GM21786 (cell line): Measurements from ENCODE around the gene FAM111B.

Source experiments
- ATAC-seq: cut with Tn5 transposase; IDR thresholded peaks from one replicate; pipeline ENCODE4 v1.9.1; 2021; ENCODE audit not compliant: unreplicated experiment

FAM111B gene

GRCh38 chr11:59154610-59155009 lies 47.6 kb downstream of the FAM111B start:
- no peak for ATAC-seq

DNA sequence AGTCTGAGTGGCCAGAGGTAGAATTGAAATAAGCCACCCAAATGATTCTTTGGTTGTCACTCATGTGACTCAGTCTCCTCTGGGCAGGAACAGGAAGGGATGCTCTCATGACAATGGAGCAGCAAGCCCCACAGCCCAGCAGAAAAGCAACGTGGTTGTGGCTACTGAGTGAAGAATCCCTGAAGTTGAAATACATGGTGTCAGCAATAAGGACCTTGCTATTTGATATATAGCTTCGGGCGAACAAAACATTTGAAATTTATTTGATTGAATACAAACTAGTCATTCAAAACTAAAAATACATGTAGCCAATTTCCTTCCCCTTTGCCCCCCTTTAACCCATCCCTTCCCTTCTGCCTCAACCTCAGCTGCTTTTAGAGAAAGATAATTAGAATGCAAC lies 50.4 kb downstream of the FAM111B start:
- ATAC-seq, result no peak

DNA sequence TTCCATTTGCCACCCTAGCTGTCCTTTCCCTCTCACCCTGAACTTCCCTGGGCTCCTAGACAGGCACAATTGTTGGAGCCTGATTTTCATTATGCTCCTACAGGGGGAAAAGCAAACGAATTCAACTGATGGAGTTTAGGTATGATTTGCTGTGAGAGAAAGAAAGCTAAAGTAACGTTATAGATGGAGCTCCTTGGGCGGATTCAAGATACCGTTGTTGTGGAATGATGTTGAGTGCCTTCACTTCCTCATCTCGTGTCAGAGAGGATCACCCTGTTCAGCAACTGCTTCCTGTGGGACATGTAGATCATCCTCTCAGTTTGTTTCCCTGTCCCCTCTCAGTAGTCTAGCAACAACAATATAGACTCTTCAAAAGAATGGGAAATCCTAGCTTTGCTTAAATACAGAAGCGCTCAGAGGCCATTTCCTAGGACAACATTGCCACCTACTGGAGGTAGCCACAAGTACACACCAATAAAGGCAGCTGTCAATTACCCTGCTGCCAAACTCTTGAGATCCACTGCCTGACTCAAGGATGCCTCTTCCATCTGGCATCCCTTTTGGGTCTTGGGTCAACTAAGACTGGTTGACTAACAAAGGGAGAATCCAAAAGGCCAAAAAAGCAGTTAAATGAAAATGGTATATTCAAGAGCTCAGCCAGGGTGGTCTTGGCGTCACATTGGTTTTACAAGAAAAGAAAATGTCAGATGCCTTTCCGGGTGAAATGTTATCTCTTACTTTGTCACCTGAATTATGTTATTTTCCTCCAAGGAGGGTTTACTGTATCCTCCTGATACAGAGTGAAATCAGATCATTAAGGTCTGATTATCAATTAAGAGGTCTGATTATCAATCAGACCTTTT lies 51.4 kb downstream of the FAM111B start:
- peak; percentile 89 for ATAC-seq

GRCh38 chr11:59164028-59164427 lies 57.0 kb downstream of the FAM111B start:
- ATAC-seq, result no peak

GRCh38 chr11:59171508-59172322 lies 64.7 kb downstream of the FAM111B start, which contains the start of gene DTX4:
DTX4 (plus strand) TSS chr11:59172132; CDS start chr11:59172596, 464 bp downstream.
- ATAC-seq, result peak; percentile 67

DNA sequence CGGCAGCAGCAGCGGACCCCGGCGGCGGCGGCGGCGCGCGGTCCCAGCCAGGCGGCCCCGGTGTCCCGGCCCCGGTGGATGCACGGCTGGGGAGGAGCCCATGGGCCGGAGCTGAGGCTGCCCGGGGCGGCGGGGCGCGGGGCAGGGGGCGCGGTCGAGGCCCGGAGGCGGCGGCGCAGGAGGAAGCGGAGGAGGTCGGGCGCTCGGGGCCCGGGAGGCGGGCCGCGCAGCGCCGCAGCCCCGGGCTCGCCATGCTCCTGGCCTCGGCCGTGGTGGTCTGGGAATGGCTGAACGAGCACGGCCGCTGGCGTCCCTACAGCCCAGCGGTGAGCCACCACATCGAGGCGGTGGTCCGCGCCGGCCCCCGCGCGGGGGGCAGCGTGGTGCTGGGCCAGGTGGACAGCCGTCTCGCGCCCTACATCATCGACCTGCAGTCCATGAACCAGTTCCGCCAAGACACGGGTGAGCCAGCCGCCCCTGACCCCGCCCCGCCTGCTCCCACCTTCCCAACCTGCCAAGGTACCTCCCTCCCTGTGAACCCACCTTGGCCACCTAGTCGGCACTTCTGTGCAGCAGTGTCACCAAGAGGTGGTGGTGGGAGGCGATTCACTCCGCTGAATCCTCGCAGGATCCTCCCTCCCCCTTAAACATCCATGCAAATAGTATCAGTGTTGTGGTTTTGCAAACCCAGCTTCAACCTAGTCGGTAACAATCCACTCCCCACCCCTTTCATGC lies 65.5 kb downstream of the FAM111B start:
- peak; percentile 22 for ATAC-seq

- ATAC-seq, result peak; percentile 8
These were observed 66.3 kb downstream of the FAM111B start for GRCh38 chr11:59173080-59173963.

DNA sequence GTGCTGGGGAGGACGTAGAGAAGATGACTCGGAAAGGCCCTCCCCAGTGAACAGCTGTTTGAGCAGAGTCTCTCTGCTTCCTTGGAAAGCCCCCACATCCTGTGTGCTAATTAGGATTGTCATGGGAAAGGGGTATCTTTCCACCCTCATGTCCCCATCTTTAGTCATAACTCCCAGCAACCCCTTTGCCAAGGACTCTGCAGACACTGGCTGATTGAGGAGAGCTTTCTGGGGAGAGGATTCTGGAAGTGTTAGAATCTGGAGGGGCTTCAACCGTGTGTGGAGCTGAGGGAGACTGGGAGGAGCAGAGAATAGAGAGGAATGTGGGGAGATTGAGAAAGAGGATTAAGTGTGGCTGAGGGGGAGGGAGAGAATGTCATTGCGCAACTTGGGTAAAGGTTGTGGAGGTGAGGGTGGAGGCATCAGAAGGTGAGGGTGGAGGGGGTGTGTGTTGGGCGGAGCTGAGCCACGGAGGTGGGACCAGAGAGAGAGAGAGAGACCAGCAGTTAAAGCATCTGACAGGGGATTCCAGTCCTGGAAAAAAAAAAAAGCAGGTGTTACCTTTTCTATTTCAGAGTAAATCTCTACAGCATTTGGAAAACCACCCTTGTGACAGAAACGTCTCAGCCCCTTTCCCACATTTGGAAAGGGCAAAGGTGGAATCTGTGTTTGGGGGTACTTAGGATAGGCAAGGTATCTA lies 67.1 kb downstream of the FAM111B start:
- ATAC-seq, result no peak

GRCh38 chr11:59174664-59175033 lies 67.6 kb downstream of the FAM111B start:
- no peak for ATAC-seq

GRCh38 chr11:59175091-59175501 lies 68.1 kb downstream of the FAM111B start:
- no peak for ATAC-seq

DNA sequence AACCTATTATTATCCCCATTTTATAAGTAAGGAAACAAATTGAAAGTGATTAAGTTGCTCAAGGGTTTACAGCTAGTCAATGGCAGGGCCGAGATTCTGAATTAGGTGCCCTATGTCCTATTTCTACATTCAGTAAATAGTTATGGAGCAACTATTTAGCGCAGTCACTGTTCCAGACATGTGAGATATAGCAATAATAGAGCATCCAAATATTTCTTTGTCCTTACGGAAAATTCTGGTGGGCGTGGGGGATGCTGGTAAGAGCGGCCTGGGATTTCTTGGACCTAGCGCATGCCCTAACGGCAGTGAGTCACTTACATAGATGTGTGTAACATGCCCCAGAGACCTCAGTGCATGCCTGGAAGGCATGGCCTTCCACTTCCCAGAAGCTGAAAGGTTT lies 69.3 kb downstream of the FAM111B start:
- ATAC-seq, result no peak
